HEK293 (cell line): Measurements from ENCODE around the gene GPBAR1.

ENCODE experiments used
- CTCF ChIA-PET: fragments of 350-600 bp; formaldehyde crosslinking; extraction: SDS; loops from one replicate; lab custom pipeline; 2021; ENCODE audit warnings: antibody characterized with exemption; lab: Yijun Ruan, JAX
- POLR2A ChIA-PET: fragments of 300-600 bp; formaldehyde crosslinking; extraction: SDS; loops from one replicate; lab custom pipeline; 2020; ENCODE audit warnings: antibody characterized with exemption, inconsistent platforms; lab: Yijun Ruan, JAX
- H3K27ac ChIP-seq: fragments of 200-500 bp; sonication (Bioruptor generic); 2 replicates; pipeline ENCODE4 v1.5.1; 2014; ENCODE audit warnings: low read depth, low read length, control low read depth, inconsistent platforms; ENCODE audit errors: extremely low read depth
- H3K36me3 ChIP-seq, 2 experiments: fragments of 200-500 bp in 1 of 2; sonication (Bioruptor generic) in 1 of 2; 1 replicate in 1 of 2; 2 replicates in 1 of 2; pipeline ENCODE4 v1.5.1; 2014 to 2017; ENCODE audit warnings: inconsistent platforms in 2 of 2, low read length in 2 of 2; ENCODE audit not compliant: control insufficient read depth in 2 of 2, insufficient read depth in 1 of 2
- H3K4me1 ChIP-seq: fragments of 200-500 bp; sonication (Bioruptor generic); 2 replicates; pipeline ENCODE4 v1.5.1; 2014; ENCODE audit warnings: mild to moderate bottlenecking, low read length, inconsistent platforms; ENCODE audit not compliant: control insufficient read depth, insufficient read depth
- H3K4me3 ChIP-seq: 2 replicates; pipeline ENCODE4 v1.5.1; 2011; ENCODE audit warnings: low read depth, mild to moderate bottlenecking, control low read depth, low read length, moderate library complexity
- H3K9me3 ChIP-seq: fragments of 200-500 bp; sonication (Bioruptor generic); 2 replicates; pipeline ENCODE4 v1.5.1; 2014; ENCODE audit warnings: low read depth, low read length, inconsistent platforms; ENCODE audit not compliant: control insufficient read depth, insufficient read depth
- AEBP2 ChIP-seq: fragments of 450-650 bp; formaldehyde crosslinking; IDR thresholded peaks from 2 replicates; pipeline ENCODE4 v1.5.1; 2016; ENCODE audit warnings: missing biosample characterization, missing genetic modification characterization, borderline replicate concordance
- BCL11A ChIP-seq: fragments of 450-650 bp; formaldehyde crosslinking; IDR thresholded peaks from 2 replicates; pipeline ENCODE4 v1.5.1; 2016; ENCODE audit warnings: low read depth, missing biosample characterization, missing genetic modification characterization
- GFI1B ChIP-seq: fragments of 450-650 bp; formaldehyde crosslinking; IDR thresholded peaks from 2 replicates; pipeline ENCODE4 v1.5.1; 2016; ENCODE audit warnings: missing biosample characterization, missing genetic modification characterization
- KLF1 ChIP-seq: fragments of 450-650 bp; formaldehyde crosslinking; IDR thresholded peaks from 2 replicates; pipeline ENCODE4 v1.5.1; 2016; ENCODE audit warnings: missing biosample characterization, missing genetic modification characterization
- KLF8 ChIP-seq: fragments of 450-650 bp; formaldehyde crosslinking; IDR thresholded peaks from 2 replicates; pipeline ENCODE4 v1.5.1; 2016; ENCODE audit warnings: missing biosample characterization, missing genetic modification characterization
- MYNN ChIP-seq: fragments of 450-650 bp; formaldehyde crosslinking; IDR thresholded peaks from 2 replicates; pipeline ENCODE4 v1.5.1; 2016; ENCODE audit warnings: missing biosample characterization, missing genetic modification characterization, borderline replicate concordance
- MZF1 ChIP-seq: fragments of 450-650 bp; formaldehyde crosslinking; IDR thresholded peaks from 2 replicates; pipeline ENCODE4 v1.5.1; 2017; ENCODE audit warnings: missing biosample characterization, missing genetic modification characterization, borderline replicate concordance
- RBAK ChIP-seq: fragments of 450-650 bp; formaldehyde crosslinking; IDR thresholded peaks from 2 replicates; pipeline ENCODE4 v1.5.1; 2016; ENCODE audit warnings: missing biosample characterization, missing genetic modification characterization
- REPIN1 ChIP-seq: fragments of 450-650 bp; formaldehyde crosslinking; IDR thresholded peaks from 2 replicates; pipeline ENCODE4 v1.5.1; 2017; ENCODE audit warnings: missing biosample characterization, missing genetic modification characterization, low read depth
- TRIM28 ChIP-seq: IDR thresholded peaks from 2 replicates; pipeline ENCODE4 v1.6.1; 2011; ENCODE audit warnings: low read length, control low read depth, borderline replicate concordance
- ZBTB10 ChIP-seq: fragments of 450-650 bp; formaldehyde crosslinking; IDR thresholded peaks from 2 replicates; pipeline ENCODE4 v1.5.1; 2016; ENCODE audit warnings: missing biosample characterization, missing genetic modification characterization
- ZFP41 ChIP-seq: fragments of 450-650 bp; formaldehyde crosslinking; IDR thresholded peaks from 2 replicates; pipeline ENCODE4 v1.5.1; 2016; ENCODE audit warnings: missing biosample characterization, missing genetic modification characterization, borderline replicate concordance
- ZNF138 ChIP-seq: fragments of 450-650 bp; formaldehyde crosslinking; IDR thresholded peaks from 2 replicates; pipeline ENCODE4 v1.5.1; 2016; ENCODE audit warnings: missing biosample characterization, missing genetic modification characterization, borderline replicate concordance
- ZNF341 ChIP-seq: fragments of 450-650 bp; formaldehyde crosslinking; IDR thresholded peaks from 2 replicates; pipeline ENCODE4; 2016; ENCODE audit warnings: low read depth, missing biosample characterization, missing genetic modification characterization
- ZNF362 ChIP-seq: fragments of 450-650 bp; formaldehyde crosslinking; IDR thresholded peaks from 2 replicates; pipeline ENCODE4 v1.5.1; 2016; ENCODE audit warnings: missing biosample characterization, missing genetic modification characterization
- ZNF398 ChIP-seq: fragments of 450-650 bp; formaldehyde crosslinking; IDR thresholded peaks from 2 replicates; pipeline ENCODE4 v1.5.1; 2017; ENCODE audit warnings: missing biosample characterization, missing genetic modification characterization
- ZNF473 ChIP-seq: fragments of 450-650 bp; formaldehyde crosslinking; IDR thresholded peaks from 2 replicates; pipeline ENCODE4 v1.5.1; 2017; ENCODE audit warnings: missing biosample characterization, missing genetic modification characterization
- ZNF600 ChIP-seq: fragments of 450-650 bp; formaldehyde crosslinking; IDR thresholded peaks from 2 replicates; pipeline ENCODE4 v1.5.1; 2016; ENCODE audit warnings: missing biosample characterization, missing genetic modification characterization
- ZNF626 ChIP-seq: fragments of 450-650 bp; sonication (Bioruptor Pico); formaldehyde crosslinking; IDR thresholded peaks from 2 replicates; pipeline ENCODE4 v1.5.1; 2018; ENCODE audit warnings: missing biosample characterization, missing genetic modification characterization, inconsistent platforms
- ZNF777 ChIP-seq: fragments of 450-650 bp; formaldehyde crosslinking; IDR thresholded peaks from 2 replicates; pipeline ENCODE4 v1.5.1; 2017; ENCODE audit warnings: missing biosample characterization, missing genetic modification characterization, borderline replicate concordance
- ZSCAN18 ChIP-seq: fragments of 450-650 bp; formaldehyde crosslinking; IDR thresholded peaks from 2 replicates; pipeline ENCODE4 v1.5.1; 2016; ENCODE audit warnings: missing biosample characterization, missing genetic modification characterization
- ZSCAN30 ChIP-seq: fragments of 450-650 bp; IDR thresholded peaks from 2 replicates; pipeline ENCODE4 v1.5.1; 2018; ENCODE audit warnings: missing biosample characterization, mild to moderate bottlenecking, missing genetic modification characterization, moderate library complexity

The GPBAR1 gene

GRCh38 chr2:218238887-218239286 is 21.9 kb upstream of the GPBAR1 start:
- Histone ChIP-seq H3K27ac (no peak overlapping the region), H3K36me3 (peaks cover 86 to 99% of the 10 kb centered on the region in 2 experiments), H3K4me1 (no peaks in the 10 kb centered on the region), H3K4me3 (no peak overlapping the region), H3K9me3 (no peaks in the 10 kb centered on the region)
- ChIA-PET POLR2A (interaction anchor here (0.7 kb wide), 1 partner anchor 131 kb away, joined by 4 read pairs; no protein-coding TSS in a partner anchor), CTCF (interaction anchor here (0.6 to 1.3 kb wide), 3 partner anchors 17 to 69 kb away, joined by 3 read pairs; no protein-coding TSS in a partner anchor)
- no peak for TF ChIP-seq ZNF600
- TF ChIP-seq ZNF473 (tag by site-specific recombination), result no peak
- no peak for TF ChIP-seq ZNF341 (tag by site-specific recombination)
- TF ChIP-seq KLF1 (tag by site-specific recombination), result no peak
- TF ChIP-seq ZBTB10 (tag by site-specific recombination), result no peak
- TF ChIP-seq ZNF398 (tag by site-specific recombination), result no peak
- TF ChIP-seq AEBP2 (tag by site-specific recombination), result no peak
- no peak for TF ChIP-seq KLF8
- no peak for TF ChIP-seq ZNF626
- no peak for TF ChIP-seq ZSCAN18 (tag by site-specific recombination)
- TF ChIP-seq ZFP41, result no peak
- no peak for TF ChIP-seq REPIN1 (tag by site-specific recombination)
- TF ChIP-seq MZF1 (tag by site-specific recombination), result no peak
- no peak for TF ChIP-seq ZNF362 (tag by site-specific recombination)

- Histone ChIP-seq H3K9me3 (no peaks in the 10 kb centered on the region), H3K4me1 (no peaks in the 10 kb centered on the region), H3K36me3 (peaks cover 74 to 100% of the 10 kb centered on the region in 2 experiments), H3K27ac (no peak overlapping the region), H3K4me3 (no peak overlapping the region)
- no peak for TF ChIP-seq RBAK (tag by site-specific recombination)
- no peak for TF ChIP-seq MYNN (tag by site-specific recombination)
- TF ChIP-seq GFI1B (tag by site-specific recombination), result no peak
- TF ChIP-seq TRIM28, result no peak
- TF ChIP-seq ZNF777, result no peak
- TF ChIP-seq BCL11A (tag by site-specific recombination), result no peak
- TF ChIP-seq ZNF473 (tag by site-specific recombination), result no peak
- TF ChIP-seq ZSCAN30, result no peak
- no peak for TF ChIP-seq ZNF138 (tag by site-specific recombination)
- CTCF ChIA-PET, result interaction anchor here (0.7 to 3.0 kb wide), 3 partner anchors 13 to 597 kb away, joined by 3 to 12 read pairs (median 7); no protein-coding TSS in a partner anchor
- POLR2A ChIA-PET, result no interaction called here
Measured at GRCh38 chr2:218244204-218244603, 16.6 kb upstream of the GPBAR1 start.
